Omental fat pad (tissue), 4 donors: ENCODE measurements around the gene MTMR10. TPM values are rescaled to one million over a fixed set of nuclear protein-coding genes. Genes with fewer than 3 reads are reported as not detected.

Experiments
- ATAC-seq: fragments of 150-250 bp; one replicate; pipeline ENCODE4 v1.9.1; 2016; ENCODE audit warnings: mild to moderate bottlenecking, moderate library complexity; ENCODE audit not compliant: low FRiP score
- DNase-seq: peaks from one replicate; pipeline ENCODE4 v3.0.0-alpha.2; 2019; ENCODE audit warnings: low spot score
- total RNA-seq, 4 donors: library from RNA; depleted of rRNA; stranded (reverse); fragments of >200 nt; gene quantifications; one replicate each; pipeline ENCODE4 v1.1.0, GENCODE V29; 2016
- TF ChIP-seq, protein P1 (sequence below), 3 donors: fragments of 450-650 bp; IDR thresholded peaks; one replicate each; pipeline ENCODE4 v1.5.1; 2016 to 2017; ENCODE audit warnings: antibody characterized with exemption in 3 of 3, mild to moderate bottlenecking in 3 of 3, moderate library complexity in 2 of 3

Gene MTMR10
- total RNA-seq, 4 donors from 2014 or later, result 40.6 to 70.0 (median 46.6) TPM

- no peak for ATAC-seq
- DNase-seq, result no peak
- TF ChIP-seq, protein P1, sequence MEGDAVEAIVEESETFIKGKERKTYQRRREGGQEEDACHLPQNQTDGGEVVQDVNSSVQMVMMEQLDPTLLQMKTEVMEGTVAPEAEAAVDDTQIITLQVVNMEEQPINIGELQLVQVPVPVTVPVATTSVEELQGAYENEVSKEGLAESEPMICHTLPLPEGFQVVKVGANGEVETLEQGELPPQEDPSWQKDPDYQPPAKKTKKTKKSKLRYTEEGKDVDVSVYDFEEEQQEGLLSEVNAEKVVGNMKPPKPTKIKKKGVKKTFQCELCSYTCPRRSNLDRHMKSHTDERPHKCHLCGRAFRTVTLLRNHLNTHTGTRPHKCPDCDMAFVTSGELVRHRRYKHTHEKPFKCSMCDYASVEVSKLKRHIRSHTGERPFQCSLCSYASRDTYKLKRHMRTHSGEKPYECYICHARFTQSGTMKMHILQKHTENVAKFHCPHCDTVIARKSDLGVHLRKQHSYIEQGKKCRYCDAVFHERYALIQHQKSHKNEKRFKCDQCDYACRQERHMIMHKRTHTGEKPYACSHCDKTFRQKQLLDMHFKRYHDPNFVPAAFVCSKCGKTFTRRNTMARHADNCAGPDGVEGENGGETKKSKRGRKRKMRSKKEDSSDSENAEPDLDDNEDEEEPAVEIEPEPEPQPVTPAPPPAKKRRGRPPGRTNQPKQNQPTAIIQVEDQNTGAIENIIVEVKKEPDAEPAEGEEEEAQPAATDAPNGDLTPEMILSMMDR (IDR thresholded peaks at IDR 0.05), result no peak
Observed at GRCh38 chr15:30922480-30923311, 68.7 kb downstream of the MTMR10 start.

DNA sequence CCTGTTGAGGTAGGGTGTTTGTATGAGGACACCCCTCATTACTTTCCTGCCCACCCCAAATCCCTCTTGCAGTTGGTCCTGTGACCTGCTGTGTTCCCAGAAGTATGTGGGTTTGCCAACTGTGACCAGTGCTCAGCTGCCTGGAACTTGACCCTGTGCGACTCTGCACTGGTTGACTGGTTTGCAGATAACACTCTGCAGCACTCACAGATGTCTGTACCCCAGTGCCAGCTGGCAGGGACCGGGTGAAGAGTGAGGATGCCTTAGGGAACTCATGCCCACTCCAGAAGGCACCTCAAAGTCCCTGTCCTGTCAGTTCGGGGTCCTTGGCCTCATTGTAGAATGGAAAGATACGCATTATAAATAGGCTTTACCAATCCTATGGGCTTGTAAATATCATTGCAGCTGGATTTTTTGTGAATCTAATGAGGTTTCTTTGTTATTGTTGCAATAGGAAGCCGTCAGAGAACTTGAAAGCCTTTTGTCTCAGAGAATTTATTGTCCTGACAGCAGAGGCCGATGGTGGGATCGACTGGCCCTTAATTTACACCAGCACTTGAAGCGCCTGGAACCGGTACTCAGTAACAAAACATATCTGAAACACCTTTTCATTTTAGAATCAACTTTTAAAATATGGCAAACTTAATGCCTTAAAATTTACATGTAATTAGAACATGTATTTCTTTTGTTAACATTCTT, 69.5 kb downstream of the MTMR10 start:
- TF ChIP-seq, protein P1 (IDR thresholded peaks at IDR 0.05), result no peak
- DNase-seq (no peak), ATAC-seq (no peak)

- DNase-seq (no peak), ATAC-seq (no peak)
Observed at GRCh38 chr15:30921106-30921505, 70.3 kb downstream of the MTMR10 start.

GRCh38 chr15:30919877-30920550, 71.4 kb downstream of the MTMR10 start:
- no peak for ATAC-seq
- TF ChIP-seq, protein P1 (IDR thresholded peaks at IDR 0.05), result no peak
- no peak for DNase-seq

More at GRCh38 chr15:30921106-30921505, 70.3 kb downstream of the MTMR10 start:
- TF ChIP-seq, protein P1 (IDR thresholded peaks at IDR 0.05), result no peak

GRCh38 chr15:30918366-30918765, 73.1 kb downstream of the MTMR10 start:
- TF ChIP-seq, protein P1 (IDR thresholded peaks at IDR 0.05), result no peak
- DNase-seq, result no peak
- ATAC-seq, result no peak

- TF ChIP-seq, protein P1 (IDR thresholded peaks at IDR 0.05), result no peak
- ATAC-seq (no peak), DNase-seq (no peak)
Observed at GRCh38 chr15:30917675-30918074, 73.8 kb downstream of the MTMR10 start.
